Natural killer cell (primary cell): ENCODE data around the gene RIOK1. TPM values are rescaled to one million over a fixed set of nuclear protein-coding genes. Genes with fewer than 3 reads are reported as not detected.
"Not testable (repeated sequence)": the region's sequence is repeated elsewhere in the genome, so short reads cannot be mapped to it uniquely, and the experiment has no call there.

ENCODE experiments used
- ATAC-seq, 3 donors: fragments of 150-1000 bp in 2 of 3; fragments of 200-7000 bp in 1 of 3; cut with Tn5 transposase; 1 replicate in 1 of 3; 2 replicates in 2 of 3; pipeline ENCODE4 v1.10.0; 2021; ENCODE audit warnings: mild to moderate bottlenecking in 2 of 3, moderate library complexity in 2 of 3
- DNase-seq, 2 donors: peaks; one replicate each; pipeline versions ENCODE4 v3.0.0 to v3.0.0-alpha.2; 2013 to 2021; ENCODE audit warnings: mixed read lengths in 1 of 2
- H3K27ac ChIP-seq: one replicate; pipeline ENCODE4 v1.5.1; 2013; ENCODE audit warnings: mild to moderate bottlenecking, low read length
- H3K27me3 ChIP-seq: one replicate; pipeline ENCODE4 v1.6.1; 2013; ENCODE audit warnings: low read length; ENCODE audit not compliant: control insufficient read depth, insufficient read depth
- H3K36me3 ChIP-seq: one replicate; pipeline ENCODE4 v1.6.1; 2013; ENCODE audit warnings: low read length; ENCODE audit not compliant: control insufficient read depth, insufficient read depth
- H3K4me1 ChIP-seq: one replicate; pipeline ENCODE4 v1.6.1; 2013; ENCODE audit warnings: low read length; ENCODE audit not compliant: control insufficient read depth, insufficient read depth
- H3K4me3 ChIP-seq: one replicate; pipeline ENCODE4 v1.5.1; 2013; ENCODE audit warnings: low read length
- H3K9me3 ChIP-seq: one replicate; pipeline ENCODE4 v1.6.1; 2013; ENCODE audit warnings: low read length; ENCODE audit not compliant: control insufficient read depth, insufficient read depth
- H3K27ac Mint-ChIP-seq, 2 donors: one replicate each; pipeline ENCODE4 v1.8.0; 2022; ENCODE audit warnings: mild to moderate bottlenecking in 2 of 2, mixed read lengths in 2 of 2, moderate library complexity in 1 of 2
- H3K27me3 Mint-ChIP-seq, 2 donors: one replicate each; pipeline ENCODE4 v1.8.0; 2022; ENCODE audit warnings: low read depth in 2 of 2, mixed read lengths in 2 of 2
- H3K36me3 Mint-ChIP-seq: one replicate; pipeline ENCODE4 v1.8.0; 2022; ENCODE audit warnings: mixed read lengths
- H3K4me1 Mint-ChIP-seq, 2 donors: one replicate each; pipeline ENCODE4 v1.8.0; 2022; ENCODE audit warnings: mixed read lengths in 2 of 2
- H3K4me3 Mint-ChIP-seq: one replicate; pipeline ENCODE4 v1.8.0; 2022; ENCODE audit warnings: mild to moderate bottlenecking, moderate library complexity, mixed read lengths
- H3K9me3 Mint-ChIP-seq, 2 donors: one replicate each; pipeline ENCODE4 v1.8.0; 2022; ENCODE audit warnings: mixed read lengths in 2 of 2
- CTCF ChIP-seq: fragments of 200-600 bp; IDR thresholded peaks from one replicate; pipeline ENCODE4 v1.8.0; 2022; ENCODE audit warnings: antibody characterized with exemption
- WGBS: methylation state at CpG from one replicate; pipeline ENCODE4 v1.1.7; 2013; ENCODE audit warnings: missing lambda C conversion rate; ENCODE audit not compliant: insufficient coverage; 5-methylcytosine and 5-hydroxymethylcytosine counted together
- intact Hi-C: fragments of 100-400 bp; cut with micrococcal nuclease; formaldehyde crosslinking; loops from one replicate; pipeline ENCODE4 v1.14.2; 2022
- total RNA-seq, 4 donors: library from RNA; stranded (reverse); fragments of 120-200 nt in 1 of 4; gene quantifications; one replicate each; pipeline versions ENCODE4 v1.2.3 to v1.2.4, GENCODE V29; 2013 to 2022

The RIOK1 gene
- total RNA-seq, 3 donors from 2014 or later (not counting 1 experiment from before 2014, with no cell fraction given), result 36.8 to 48.4 (median 38.2) TPM

- peaks cover 10 to 16% of the 10 kb centered on the region in 2 donors for H3K27me3 Mint-ChIP-seq
- no peak overlapping the region for H3K4me3 Mint-ChIP-seq
- intact Hi-C loops, result no loop called here
- no peaks in the 10 kb centered on the region for H3K36me3 ChIP-seq
- TF ChIP-seq CTCF, result no peak
- H3K36me3 Mint-ChIP-seq, result no peaks in the 10 kb centered on the region
- H3K27ac ChIP-seq, result no peak overlapping the region
- no peaks in the 10 kb centered on the region for H3K9me3 Mint-ChIP-seq
- no peak for ATAC-seq
- H3K4me1 Mint-ChIP-seq, result no peaks in the 10 kb centered on the region
- H3K27ac Mint-ChIP-seq, result no peak overlapping the region
- no peak overlapping the region for H3K4me3 ChIP-seq
- no peaks in the 10 kb centered on the region for H3K4me1 ChIP-seq
- no peaks in the 10 kb centered on the region for H3K27me3 ChIP-seq
- no peaks in the 10 kb centered on the region for H3K9me3 ChIP-seq
- DNase-seq, result no peak
- 81% methylated on average over 4 of the region's 4 CpGs for WGBS
Observed at GRCh38 chr6:7449018-7449417, 59.4 kb downstream of the RIOK1 start.

- ATAC-seq, result no peak
- 51% methylated on average over 4 of the region's 4 CpGs for WGBS
- DNase-seq, result no peak
- Mint-ChIP-seq H3K27ac (no peak overlapping the region), H3K9me3 (no peaks in the 10 kb centered on the region), H3K4me3 (no peak overlapping the region), H3K4me1 (no peaks in the 10 kb centered on the region), H3K36me3 (no peaks in the 10 kb centered on the region), H3K27me3 (peaks cover 15 to 16% of the 10 kb centered on the region in 2 donors)
- Histone ChIP-seq H3K4me3 (no peak overlapping the region), H3K4me1 (no peaks in the 10 kb centered on the region), H3K36me3 (no peaks in the 10 kb centered on the region), H3K27ac (no peak overlapping the region), H3K9me3 (no peaks in the 10 kb centered on the region), H3K27me3 (no peaks in the 10 kb centered on the region)
- intact Hi-C loops, result no loop called here
- no peak for TF ChIP-seq CTCF
Observed at GRCh38 chr6:7451326-7451725, 61.7 kb downstream of the RIOK1 start.

GRCh38 chr6:7452898-7453297 lies 63.3 kb downstream of the RIOK1 start:
- Histone ChIP-seq H3K4me1 (no peaks in the 10 kb centered on the region), H3K27me3 (no peaks in the 10 kb centered on the region), H3K4me3 (no peak overlapping the region), H3K36me3 (no peaks in the 10 kb centered on the region), H3K27ac (no peak overlapping the region), H3K9me3 (no peaks in the 10 kb centered on the region)
- ATAC-seq (peak in 1 of 3 donors; percentile 46), DNase-seq (no peak)
- Mint-ChIP-seq H3K9me3 (no peaks in the 10 kb centered on the region), H3K27me3 (peaks cover 15 to 16% of the 10 kb centered on the region in 2 donors), H3K36me3 (no peaks in the 10 kb centered on the region), H3K4me3 (no peak overlapping the region), H3K27ac (no peak overlapping the region), H3K4me1 (no peaks in the 10 kb centered on the region)
- WGBS, result 76% methylated on average over 6 of the region's 6 CpGs
- TF ChIP-seq CTCF, result no peak
- intact Hi-C loops, result no loop called here

DNA sequence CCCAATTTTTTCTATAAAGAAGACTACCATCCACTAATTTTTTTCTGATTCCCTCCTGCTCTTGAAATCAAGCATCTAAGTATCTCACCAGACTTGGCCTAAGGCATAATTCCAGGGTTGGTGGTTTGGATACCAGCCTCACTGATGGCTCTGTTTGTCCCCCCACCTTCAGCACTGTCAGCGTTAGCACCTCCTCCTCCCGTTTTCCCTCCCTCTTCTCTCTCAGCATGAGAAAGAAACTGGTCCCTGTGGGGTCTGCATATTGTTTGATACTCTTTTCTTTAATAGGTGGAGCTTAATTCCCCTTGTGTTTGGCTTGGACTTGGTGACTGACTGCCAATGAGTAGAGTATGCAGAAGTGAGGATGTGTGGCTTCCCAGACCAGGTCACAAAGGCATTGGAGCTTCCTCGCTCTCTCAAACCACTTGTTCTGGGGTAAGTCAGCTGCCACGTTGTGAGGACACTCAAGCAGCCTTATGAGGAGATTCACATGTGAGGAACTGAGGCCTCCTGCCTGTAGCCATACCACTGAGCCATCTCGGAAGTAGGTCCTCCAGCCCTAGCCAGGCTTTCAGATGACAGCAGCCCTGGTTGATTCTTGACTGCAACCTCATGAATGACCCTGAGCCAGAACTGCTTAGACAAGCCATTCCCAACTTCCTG lies 65.2 kb downstream of the RIOK1 start:
- Mint-ChIP-seq H3K4me1 (no peaks in the 10 kb centered on the region), H3K27ac (no peak overlapping the region), H3K4me3 (no peak overlapping the region), H3K27me3 (peaks cover 10 to 16% of the 10 kb centered on the region in 2 donors), H3K36me3 (no peaks in the 10 kb centered on the region), H3K9me3 (no peaks in the 10 kb centered on the region)
- intact Hi-C loops, result no loop called here
- H3K4me3 ChIP-seq, result no peak overlapping the region
- H3K36me3 ChIP-seq, result no peaks in the 10 kb centered on the region
- DNase-seq (no peak), ATAC-seq (no peak)
- no peaks in the 10 kb centered on the region for H3K27me3 ChIP-seq
- H3K27ac ChIP-seq, result no peak overlapping the region
- no peaks in the 10 kb centered on the region for H3K9me3 ChIP-seq
- no peak for TF ChIP-seq CTCF
- 74% methylated on average over 5 of the region's 5 CpGs for WGBS
- H3K4me1 ChIP-seq, result no peaks in the 10 kb centered on the region

- peaks cover 13 to 14% of the 10 kb centered on the region in 2 donors for H3K27me3 Mint-ChIP-seq
- not testable (repeated sequence) for H3K4me1 ChIP-seq
Observed at GRCh38 chr6:7456302-7456701, 66.7 kb downstream of the RIOK1 start.

More at GRCh38 chr6:7456302-7456701, 66.7 kb downstream of the RIOK1 start:
- DNase-seq, H3K4me1 Mint-ChIP-seq, intact Hi-C loops, H3K36me3 Mint-ChIP-seq, H3K9me3 ChIP-seq, H3K27ac Mint-ChIP-seq, H3K36me3 ChIP-seq, H3K9me3 Mint-ChIP-seq, H3K27ac ChIP-seq, H3K27me3 ChIP-seq, H3K4me3 ChIP-seq, ATAC-seq, H3K4me3 Mint-ChIP-seq: not testable (repeated sequence)
- WGBS, result 95% methylated on average over 31 of the region's 31 CpGs
